ENCODE data around the gene UQCRHL. TPM values are rescaled to one million over a fixed set of nuclear protein-coding genes. Genes with fewer than 3 reads are reported as not detected.

Gene UQCRHL
- total and polyA plus RNA-seq, 2 of the 8 experiments (the other 6 are each of a cell fraction or from before 2014, with no cell fraction given): 3.7 to 3.9 TPM

- Histone ChIP-seq H2BK120ac (replicated peaks; ENCODE audit: low read depth, low read length) (no peak within 1 kb of the TSS), H2BK12ac (ENCODE audit: low read depth, low read length) (peak within 1 kb of the TSS; percentile 9; the same call in 1 of the 2 replicates), H4K91ac (replicated peaks; ENCODE audit: insufficient read length, low read length) (peak within 1 kb of the TSS; percentile 91), H3K4me3 (ENCODE audit: extremely low read depth in 1 of 4, insufficient read depth in 2 of 4, low read depth in 3 of 4, low read length in 4 of 4) (peak within 1 kb of the TSS; percentile 47 to 76 (median 60)), H3K9ac (replicated peaks in 1 of 4; ENCODE audit: extremely low read depth in 1 of 4, low read depth in 3 of 4, low read length in 3 of 4) (peak within 1 kb of the TSS; percentile 68 to 80 (median 74)), H3K56ac (replicated peaks; ENCODE audit: insufficient read length, low read depth, low read length) (peak within 1 kb of the TSS; percentile 64), H3K27me3 (replicated peaks in 1 of 4; ENCODE audit: control insufficient read depth in 3 of 4, extremely low read depth in 1 of 4, insufficient read depth in 3 of 4, low read length in 3 of 4) (no peaks in the 10 kb centered on the region; a peak in 1 of 7 replicates), H2BK5ac (ENCODE audit: low read depth, low read length) (0 out of 2 replicates have a peak within 1 kb of the TSS, but pooled peaks have one; percentile 2), H3K9me3 (ENCODE audit: insufficient read depth in 2 of 2, low read depth in 1 of 2, low read length in 1 of 2) (no peaks in the 10 kb centered on the region), H3K4ac (replicated peaks; ENCODE audit: insufficient read length, low read depth, low read length) (no peak within 1 kb of the TSS), H4K5ac (ENCODE audit: insufficient read length, low read depth, low read length) (peak within 1 kb of the TSS; percentile 81), H3K4me2 (ENCODE audit: insufficient read depth in 1 of 2, low read depth in 2 of 2, low read length in 2 of 2) (peak within 1 kb of the TSS; percentile 72 to 94), H2AFZ (ENCODE audit: low read length) (peak within 1 kb of the TSS; percentile 22), H4K20me1 (replicated peaks in 1 of 2; ENCODE audit: control insufficient read depth in 1 of 2, insufficient read depth in 2 of 2, low read length in 2 of 2) (peaks cover 0 to 2% of the 10 kb centered on the region in 2 experiments), H3K79me2 (ENCODE audit: control insufficient read depth in 1 of 2, insufficient read depth in 2 of 2, low read length in 2 of 2) (peaks cover 0 to 42% of the 10 kb centered on the region in 2 experiments; a peak in 3 of 4 replicates), H3K79me1 (ENCODE audit: low read depth, low read length) (0 out of 2 replicates have a peak, but pooled peaks cover 3% of the 10 kb centered on the region), H4K8ac (ENCODE audit: extremely low read depth, insufficient read depth, low read length) (peak within 1 kb of the TSS; percentile 90), H3K14ac (ENCODE audit: insufficient read length) (no peak within 1 kb of the TSS), H2BK15ac (ENCODE audit: low read length) (no peak within 1 kb of the TSS), H2AK5ac (ENCODE audit: low read depth, low read length) (no peak within 1 kb of the TSS), H3K23ac (ENCODE audit: insufficient read length) (no peak within 1 kb of the TSS), H2BK20ac (ENCODE audit: low read length) (no peak within 1 kb of the TSS), H3K18ac (ENCODE audit: extremely low read depth, low read length) (peak within 1 kb of the TSS; percentile 76; the same call in 1 of the 2 replicates), H3K36me3 (ENCODE audit: control insufficient read depth in 2 of 4, insufficient read depth in 4 of 4, low read length in 3 of 4) (no peaks in the 10 kb centered on the region; a peak in 1 of 8 replicates), H3K27ac (ENCODE audit: low read depth, low read length) (peak within 1 kb of the TSS; percentile 65; the same call in 1 of the 2 replicates), H3K4me1 (replicated peaks in 1 of 4; ENCODE audit: control insufficient read depth in 3 of 4, insufficient read depth in 4 of 4, low read length in 3 of 4) (peaks cover 0 to 6% (median 2%) of the 10 kb centered on the region in 4 experiments; a peak in 2 of 7 replicates), H3K23me2 (ENCODE audit: low read depth, low read length) (peaks cover 8% of the 10 kb centered on the region)
- no peak for FAIRE-seq
- WGBS, 2 experiments (ENCODE audit: extremely low coverage in 1 of 2, insufficient coverage in 1 of 2, insufficient read length in 1 of 2, insufficient replicate concordance in 2 of 2, low coverage in 1 of 2, low lambda C conversion rate in 2 of 2, missing lambda C conversion rate in 1 of 2): 7% methylated on average over 43 of the region's 86 CpGs; no CpG with 5 or more reads in 1 of the 2 experiments
- CTCF ChIA-PET (ENCODE audit: partially characterized antibody): interaction anchor here (0.7 to 1.8 kb wide), 10 partner anchors 8 to 456 kb away, joined by 3 to 5 read pairs (median 4); no protein-coding TSS in a partner anchor
- peak; percentile 77 to 96 for DNase-seq (ENCODE audit: low read depth in 1 of 2, low spot score in 2 of 2)
- POLR2A ChIA-PET (ENCODE audit: partially characterized antibody): interaction anchor here (0.6 to 6.0 kb wide), 15 partner anchors 9 to 128 kb away, joined by 3 to 87 read pairs (median 4); no protein-coding TSS in a partner anchor
- TF ChIP-seq POLR2A (IDR thresholded peaks at IDR 0.05; ENCODE audit: control extremely low read depth in 1 of 2, low read depth in 2 of 2, low read length in 2 of 2) (peak in 1 of 2 experiments; percentile 69; a peak in 2 of 3 replicates), SAP30 (IDR thresholded peaks at IDR 0.05; ENCODE audit: insufficient read depth, insufficient replicate concordance, low read length) (no peak), MAX (IDR thresholded peaks at IDR 0.05) (peak; percentile 67), BACH1 (IDR thresholded peaks at IDR 0.05; ENCODE audit: low read length) (peak; percentile 69; the same call in 1 of the 2 replicates), KDM4A (IDR thresholded peaks at IDR 0.05; ENCODE audit: low read depth, low read length, severe bottlenecking) (peak; percentile 78), POLR2AphosphoS5 (IDR thresholded peaks at IDR 0.05; ENCODE audit: low read depth, low read length) (peak; percentile 34), ASH2L (IDR thresholded peaks at IDR 0.05; ENCODE audit: low read length) (peak; percentile 73), HDAC2 (IDR thresholded peaks at IDR 0.05; ENCODE audit: borderline replicate concordance in 1 of 2, low read depth in 2 of 2, low read length in 2 of 2) (0 out of 4 replicates have a peak, but pooled peaks of 1 of the 2 experiments have one; percentile 66)
Observed at GRCh38 chr1:15847100-15847892, 39.8 kb upstream of the UQCRHL start, which contains the start of gene SPEN. SPEN (plus strand) TSS chr1:15847707; CDS start chr1:15848068, 361 bp downstream.

All from H1 (cell line).